GM21381 (cell line): Measurements from ENCODE around the gene GOSR1.
"Not testable (repeated sequence)": the region's sequence is repeated elsewhere in the genome, so short reads cannot be mapped to it uniquely, and the experiment has no call there.

Experiments
- ATAC-seq: cut with Tn5 transposase; IDR thresholded peaks from one replicate; pipeline ENCODE4 v1.9.1; 2021; ENCODE audit warnings: mild to moderate bottlenecking, moderate library complexity; ENCODE audit not compliant: unreplicated experiment

Gene GOSR1

GRCh38 chr17:30503558-30503957 is 26.4 kb downstream of the GOSR1 start:
- ATAC-seq: no peak

- ATAC-seq: no peak
These were observed 28.7 kb downstream of the GOSR1 start for GRCh38 chr17:30505868-30506417.

DNA sequence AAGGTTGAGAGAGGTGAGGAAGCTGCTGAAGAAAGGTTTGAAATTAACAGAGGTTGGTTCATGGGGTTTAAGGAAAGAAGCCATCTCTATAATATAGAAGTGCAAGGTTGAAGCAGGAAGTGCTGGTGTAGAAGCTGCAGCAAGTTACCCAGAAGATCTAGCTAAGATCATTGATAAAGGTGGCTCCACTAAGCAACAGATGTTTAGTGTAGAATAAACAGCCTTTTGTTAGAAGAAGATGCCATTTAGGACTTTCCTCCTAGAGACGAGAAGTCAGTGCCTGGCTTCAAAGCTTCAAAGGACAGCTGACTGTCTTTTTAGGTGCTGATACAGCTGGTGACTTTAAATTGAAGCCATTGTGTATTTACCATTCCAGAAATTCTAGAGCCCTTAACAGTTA is 29.3 kb downstream of the GOSR1 start:
- ATAC-seq: no peak

DNA sequence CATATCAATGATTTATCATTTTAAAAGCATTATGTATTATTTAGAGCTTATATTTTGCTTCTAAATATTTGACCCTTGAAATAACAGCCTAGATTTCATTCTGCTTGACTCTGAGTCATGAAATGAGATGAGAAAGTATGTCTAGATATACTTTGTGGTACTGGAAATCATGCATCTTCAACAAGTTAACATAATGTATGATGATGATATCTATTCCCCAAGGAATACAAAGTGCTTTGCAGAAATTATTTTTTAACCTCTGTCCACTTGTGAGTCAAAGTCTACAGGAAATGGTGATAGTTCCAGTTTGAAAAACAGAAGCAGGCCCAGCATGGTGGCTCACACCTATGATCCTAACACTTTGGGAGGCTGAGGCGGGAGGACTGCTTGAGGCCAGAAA is 36.1 kb downstream of the GOSR1 start:
- ATAC-seq: no peak

DNA sequence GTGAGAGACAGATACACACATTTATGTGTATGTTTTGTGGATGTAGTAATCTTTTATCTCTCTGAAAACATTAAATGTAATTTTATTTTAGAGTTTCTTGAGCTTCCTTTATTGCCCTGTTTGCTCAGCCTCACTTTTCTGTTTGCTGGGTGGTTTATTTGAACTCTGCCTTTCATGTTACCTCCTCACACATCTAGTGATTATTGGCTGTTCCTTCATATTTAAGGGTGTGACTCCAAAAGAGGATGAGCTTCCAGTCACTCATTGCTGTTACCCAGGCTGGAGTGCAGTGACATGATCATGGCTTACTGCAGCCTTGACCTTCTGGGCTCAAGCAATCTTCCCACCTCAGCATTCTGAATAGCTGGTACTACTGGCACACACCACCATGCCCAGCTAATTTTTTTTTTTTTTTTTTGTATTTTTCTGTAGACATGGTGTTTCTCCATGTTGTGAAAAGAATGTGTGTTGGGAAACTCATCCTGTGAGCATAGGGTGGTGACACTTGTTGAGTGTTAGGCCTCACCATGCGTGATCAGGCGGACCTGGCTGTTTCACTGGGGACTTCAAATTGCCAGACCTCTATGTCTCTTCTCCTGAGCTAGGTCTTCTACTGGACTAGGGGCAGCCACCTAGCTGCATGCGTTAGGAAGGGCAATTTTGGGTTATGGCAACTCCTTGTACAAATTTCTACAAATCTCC is 37.8 kb downstream of the GOSR1 start:
- ATAC-seq: no peak

GRCh38 chr17:30517786-30518185 is 40.6 kb downstream of the GOSR1 start:
- no peak for ATAC-seq

- no peak for ATAC-seq
These were observed 42.0 kb downstream of the GOSR1 start for GRCh38 chr17:30519166-30519565.

- ATAC-seq: no peak
These were observed 42.5 kb downstream of the GOSR1 start for GRCh38 chr17:30519707-30520106.

DNA sequence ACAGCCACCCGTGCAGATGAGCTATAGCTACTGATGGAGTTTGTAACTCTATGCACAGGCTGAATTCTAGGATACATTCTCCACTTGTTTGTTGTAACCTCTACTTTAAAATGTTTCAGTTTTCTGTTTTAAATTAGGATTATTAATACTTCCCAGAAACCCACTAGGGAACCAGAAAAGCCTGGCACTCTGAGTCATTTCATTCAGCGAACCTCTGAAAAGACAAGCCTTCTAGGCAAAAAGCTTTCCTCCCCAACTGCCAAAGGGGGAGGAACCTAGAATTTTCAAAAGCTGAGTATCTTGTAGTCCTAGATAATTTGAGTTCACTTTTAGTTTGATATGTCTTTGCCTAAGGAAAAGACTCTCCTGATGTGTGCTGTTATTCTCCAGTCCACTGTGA is 43.2 kb downstream of the GOSR1 start:
- no peak for ATAC-seq

GRCh38 chr17:30520882-30521281 is 43.7 kb downstream of the GOSR1 start:
- no peak for ATAC-seq

GRCh38 chr17:30521766-30522165 is 44.6 kb downstream of the GOSR1 start:
- no peak for ATAC-seq

- not testable (repeated sequence) for ATAC-seq
These were observed 46.0 kb downstream of the GOSR1 start for GRCh38 chr17:30523236-30523635.

- ATAC-seq: no peak
These were observed 47.6 kb downstream of the GOSR1 start for GRCh38 chr17:30524847-30525246.

DNA sequence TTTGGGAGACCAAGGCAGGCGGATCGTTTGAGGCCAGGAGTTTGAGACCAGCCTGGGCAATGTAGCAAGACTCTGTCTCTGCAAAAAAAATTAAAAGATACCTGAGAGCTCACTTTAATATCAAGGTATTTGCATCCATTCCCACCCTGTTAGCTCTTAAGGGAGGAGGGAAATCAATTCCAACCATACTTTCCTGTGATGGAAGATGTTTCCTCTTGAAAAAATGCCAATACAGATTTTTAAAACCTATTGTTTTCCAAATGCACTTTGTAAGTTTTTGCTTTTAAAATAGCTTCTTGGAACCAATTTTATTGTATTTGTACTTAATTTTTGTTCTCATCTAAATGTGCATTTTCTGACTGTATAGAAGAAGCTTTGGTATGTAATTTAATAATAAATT is 49.2 kb downstream of the GOSR1 start:
- no peak for ATAC-seq

DNA sequence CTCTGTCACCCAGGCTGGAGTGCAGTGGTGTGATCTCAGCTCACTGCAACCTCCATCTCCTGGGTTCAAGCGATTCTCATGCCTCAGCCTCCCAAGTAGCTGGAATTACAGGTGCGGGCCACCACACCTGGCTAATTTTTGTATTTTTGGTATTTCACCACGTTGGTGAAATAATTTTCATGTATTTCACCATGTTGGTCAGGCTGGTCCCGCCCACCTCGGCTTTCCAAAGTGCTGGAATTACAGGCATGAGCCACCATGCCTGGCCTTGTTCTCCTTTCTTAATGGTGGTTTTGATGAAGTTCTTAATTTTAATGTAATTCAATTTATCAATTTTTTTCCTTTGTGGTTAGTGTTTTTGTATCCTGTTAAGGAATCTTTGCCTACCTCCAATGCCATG is 51.5 kb downstream of the GOSR1 start:
- not testable (repeated sequence) for ATAC-seq

DNA sequence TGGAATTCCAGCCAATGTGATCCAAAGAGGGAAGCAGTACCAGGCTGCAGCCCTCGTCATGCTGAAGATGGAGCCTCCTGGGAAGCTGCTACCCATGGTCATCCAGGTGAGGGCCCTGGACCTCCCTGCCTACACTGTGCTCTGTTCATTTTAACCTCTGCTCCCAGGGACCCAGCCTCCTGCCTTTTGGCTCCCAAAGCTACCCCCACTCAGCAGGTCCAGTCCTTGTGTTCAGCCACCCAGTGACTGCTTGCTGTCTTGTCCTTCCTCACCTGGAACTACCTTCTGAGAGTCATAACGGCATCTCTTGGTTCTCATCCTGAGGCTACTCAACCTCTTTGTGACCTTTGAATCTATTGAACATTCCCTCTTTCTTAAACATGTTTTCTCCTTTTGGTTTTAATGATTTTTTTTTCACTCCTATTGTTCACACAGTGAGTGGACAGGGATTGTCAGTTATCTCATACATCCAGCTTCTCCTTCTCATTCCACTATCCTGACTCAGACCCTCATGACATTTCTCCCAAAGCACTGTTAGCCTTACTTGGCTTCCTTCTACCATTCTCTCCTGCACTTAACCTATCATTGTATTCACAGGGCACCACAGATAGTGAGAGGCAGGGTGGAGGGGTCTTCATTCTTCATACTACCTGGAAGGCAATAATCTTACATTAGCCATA is 53.3 kb downstream of the GOSR1 start:
- no peak for ATAC-seq

GRCh38 chr17:30532871-30533270 is 55.7 kb downstream of the GOSR1 start:
- ATAC-seq: no peak

DNA sequence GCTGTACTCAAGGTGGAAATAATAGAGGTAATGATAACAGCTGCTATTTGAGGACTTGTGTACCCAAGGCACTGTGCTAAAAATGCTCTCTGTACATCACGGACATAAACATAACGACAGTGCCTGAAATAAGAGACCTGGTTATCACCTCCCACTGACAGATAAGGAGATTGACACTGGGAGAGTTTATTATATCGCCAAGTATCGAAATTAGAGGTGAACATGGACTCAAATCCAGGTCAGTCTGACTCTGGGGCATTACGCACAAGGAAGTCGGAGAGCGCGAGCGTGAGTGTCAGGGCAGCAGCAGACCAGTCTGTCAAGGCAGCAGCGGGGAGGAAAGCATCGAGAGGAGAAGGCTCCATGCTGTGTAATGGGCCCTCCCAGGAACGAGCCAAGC is 57.1 kb downstream of the GOSR1 start:
- ATAC-seq: no peak

- no peak for ATAC-seq
These were observed 58.0 kb downstream of the GOSR1 start for GRCh38 chr17:30534938-30535921.

DNA sequence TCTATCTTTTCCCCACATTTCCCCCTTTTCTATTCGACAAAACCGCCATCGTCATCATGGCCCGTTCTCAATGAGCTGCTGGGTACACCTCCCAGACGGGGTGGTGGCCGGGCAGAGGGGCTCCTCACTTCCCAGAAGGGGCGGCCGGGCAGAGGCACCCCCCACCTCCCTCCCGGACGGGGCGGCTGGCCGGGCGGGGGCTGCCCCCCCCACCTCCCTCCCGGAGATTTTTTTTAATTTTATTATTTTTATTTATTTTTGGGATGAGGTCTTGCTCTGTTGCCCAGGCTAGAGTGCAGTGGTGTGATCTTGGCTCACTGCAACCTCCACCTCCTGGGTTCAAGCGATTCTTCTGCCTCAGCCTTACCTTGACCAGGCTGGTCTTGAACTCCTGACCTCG is 59.6 kb downstream of the GOSR1 start:
- ATAC-seq: not testable (repeated sequence)

GRCh38 chr17:30537667-30538066 is 60.5 kb downstream of the GOSR1 start:
- not testable (repeated sequence) for ATAC-seq
